HG03520 (cell line): Measurements from ENCODE around the gene MCRIP1.

Experiments
- ATAC-seq: cut with Tn5 transposase; IDR thresholded peaks from one replicate; pipeline ENCODE4 v1.9.1; 2021; ENCODE audit warnings: mild to moderate bottlenecking, moderate library complexity; ENCODE audit not compliant: unreplicated experiment

MCRIP1 gene

DNA sequence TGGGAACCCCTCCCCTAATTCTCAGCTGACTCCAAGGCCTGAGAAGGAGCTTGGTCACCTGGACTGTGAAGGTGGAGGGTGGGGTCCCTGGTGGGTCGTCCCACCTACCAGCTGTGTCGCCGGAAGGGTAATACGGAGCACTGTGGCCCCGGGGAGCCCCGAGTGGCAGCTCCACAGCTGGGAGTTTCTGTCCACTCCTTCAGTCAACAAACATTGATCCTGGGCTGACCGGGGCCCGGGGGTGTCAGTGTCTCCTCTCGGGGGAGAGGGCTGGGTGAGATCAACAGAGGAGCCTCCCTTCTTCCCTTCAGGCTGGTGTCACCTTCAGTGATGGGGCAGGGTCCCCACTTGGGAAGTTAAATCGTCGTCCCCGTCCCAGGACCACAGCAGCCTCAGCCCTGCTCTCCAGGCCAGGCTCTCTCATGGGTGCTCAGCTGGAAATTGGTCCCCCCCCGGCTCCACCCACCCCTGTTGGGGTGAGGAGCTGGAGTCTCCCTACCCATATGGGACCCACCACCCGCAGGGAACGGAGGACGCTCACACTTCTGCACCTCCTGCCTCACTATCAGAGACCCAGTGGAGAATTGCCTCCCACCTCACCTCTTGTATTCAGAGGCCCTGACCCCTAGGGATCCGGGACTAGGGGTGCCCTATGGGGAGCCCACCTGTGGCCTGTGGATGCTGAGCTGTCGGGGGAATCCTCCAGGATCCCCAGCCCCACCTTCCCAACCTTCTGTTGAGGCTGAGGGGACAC is 27.2 kb downstream of the MCRIP1 start:
- ATAC-seq: no peak

- ATAC-seq: no peak
Observed at GRCh38 chr17:81804559-81805399, 28.3 kb downstream of the MCRIP1 start.

- ATAC-seq: no peak
Observed at GRCh38 chr17:81803728-81804558, 29.1 kb downstream of the MCRIP1 start, which contains the start of gene GCGR. TSS of gene GCGR (plus strand) at chr17:81804150. CDS start at chr17:81809019, 4,869 bp downstream.

- ATAC-seq: no peak
Observed at GRCh38 chr17:81802856-81803643, 30.0 kb downstream of the MCRIP1 start.

- ATAC-seq: no peak
Observed at GRCh38 chr17:81802048-81802758, 30.9 kb downstream of the MCRIP1 start.

GRCh38 chr17:81801327-81801726 is 31.8 kb downstream of the MCRIP1 start:
- no peak for ATAC-seq

- no peak for ATAC-seq
Observed at GRCh38 chr17:81794509-81794908, 38.6 kb downstream of the MCRIP1 start.

DNA sequence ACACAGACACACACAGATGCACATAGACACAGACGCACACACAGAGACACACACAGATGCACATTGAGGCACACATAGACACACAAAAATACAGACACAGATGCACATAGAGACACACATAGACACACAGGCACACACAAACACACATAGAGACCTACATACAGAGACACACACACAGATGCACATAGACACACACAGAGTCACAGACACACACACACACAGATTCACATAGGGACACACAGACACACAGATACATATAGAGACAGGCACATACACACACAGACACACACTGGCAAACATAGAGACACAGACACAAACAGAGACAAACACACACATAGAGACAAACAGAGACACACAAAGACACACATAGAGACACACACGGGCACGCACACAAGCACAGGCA is 39.0 kb downstream of the MCRIP1 start:
- ATAC-seq: no peak

DNA sequence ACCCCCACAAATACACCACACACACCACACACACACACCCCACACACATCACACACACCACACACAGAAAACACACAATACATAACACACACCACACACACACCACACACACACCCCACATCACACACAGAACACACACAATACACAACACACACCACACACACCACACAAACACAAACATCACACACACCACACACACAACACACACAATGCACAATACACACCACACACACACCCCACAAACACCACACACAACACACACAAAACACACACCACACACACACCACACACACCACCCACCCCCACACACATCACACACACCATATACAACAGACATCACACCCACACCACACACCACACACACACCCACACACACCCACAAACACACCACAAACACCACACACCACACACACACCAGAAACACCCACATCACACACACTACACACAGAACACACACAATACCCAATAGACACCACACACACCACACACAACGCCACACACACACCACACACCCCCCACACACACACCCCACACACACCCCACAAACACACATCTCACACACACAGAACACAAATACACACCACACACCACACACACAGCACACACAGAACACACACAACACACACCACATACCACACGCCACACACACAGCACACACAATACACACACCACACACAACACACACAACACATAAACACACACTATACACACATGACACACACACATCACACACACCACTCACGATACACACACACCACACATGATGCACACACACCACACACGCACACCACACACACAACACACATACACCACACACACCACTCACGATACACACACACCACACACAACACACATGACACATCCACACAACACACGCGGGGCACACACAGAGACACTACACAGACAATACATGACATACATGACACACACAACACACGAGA is 40.1 kb downstream of the MCRIP1 start:
- no peak for ATAC-seq
